ENCODE results near the gene CLCA2.

The CLCA2 gene

DNA sequence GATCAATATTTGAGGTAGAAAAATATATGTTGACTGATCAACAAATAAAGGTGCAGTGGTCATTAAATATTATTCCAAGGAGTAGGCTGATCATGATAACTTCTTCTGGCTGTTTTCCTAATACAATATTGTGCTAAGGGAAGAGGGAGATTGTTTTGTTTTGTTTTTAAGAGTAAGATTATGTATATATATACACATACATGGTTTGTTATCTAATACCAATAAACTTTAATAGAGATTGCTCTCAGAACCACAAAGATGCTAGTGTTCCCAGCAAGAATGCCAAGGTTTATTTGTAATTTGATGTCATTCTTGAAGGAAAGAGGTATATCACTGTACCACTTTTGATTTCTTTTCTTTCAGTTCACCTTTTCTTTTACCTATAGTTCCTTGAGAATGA, 10.1 kb downstream of the CLCA2 start:
- DNase-seq: no peak

DNA sequence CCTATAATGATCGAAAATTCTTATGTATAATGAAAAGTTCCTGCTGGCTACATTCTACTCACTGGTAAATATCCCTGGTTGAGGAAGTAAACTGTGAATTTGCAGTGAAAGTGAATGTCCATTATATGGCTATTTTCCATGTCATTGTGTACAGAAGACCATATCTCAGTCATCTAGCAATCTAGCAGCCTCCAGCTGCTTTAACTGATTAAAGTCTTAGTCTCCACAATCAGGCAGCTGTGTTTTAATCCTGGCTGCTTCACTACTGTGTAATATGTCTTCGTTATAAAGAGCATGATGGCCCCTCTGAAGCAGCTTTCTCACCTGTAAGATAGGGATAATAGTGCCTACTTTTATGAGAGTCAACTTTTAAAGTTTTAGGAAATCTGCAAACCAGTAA, 11.4 kb downstream of the CLCA2 start:
- DNase-seq: no peak

DNA sequence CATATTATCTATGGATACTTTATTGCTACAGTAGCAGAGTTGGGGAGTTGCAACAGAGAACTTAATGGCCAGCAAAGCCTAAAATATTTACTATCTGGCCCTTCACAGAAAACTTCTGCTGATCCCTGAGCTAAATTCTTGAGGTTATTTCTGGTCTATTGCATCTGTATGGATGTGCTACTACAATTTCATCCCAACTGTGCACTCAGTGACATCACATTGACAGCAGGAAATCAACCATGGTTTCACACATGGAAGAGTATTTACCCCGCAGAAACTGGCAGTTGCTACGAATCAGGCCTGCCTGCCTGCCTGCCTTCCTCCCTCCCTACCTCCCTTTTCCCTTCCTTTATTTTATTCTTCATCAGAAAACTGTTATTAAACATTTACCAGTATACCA, 12.1 kb downstream of the CLCA2 start:
- no peak for DNase-seq

DNA sequence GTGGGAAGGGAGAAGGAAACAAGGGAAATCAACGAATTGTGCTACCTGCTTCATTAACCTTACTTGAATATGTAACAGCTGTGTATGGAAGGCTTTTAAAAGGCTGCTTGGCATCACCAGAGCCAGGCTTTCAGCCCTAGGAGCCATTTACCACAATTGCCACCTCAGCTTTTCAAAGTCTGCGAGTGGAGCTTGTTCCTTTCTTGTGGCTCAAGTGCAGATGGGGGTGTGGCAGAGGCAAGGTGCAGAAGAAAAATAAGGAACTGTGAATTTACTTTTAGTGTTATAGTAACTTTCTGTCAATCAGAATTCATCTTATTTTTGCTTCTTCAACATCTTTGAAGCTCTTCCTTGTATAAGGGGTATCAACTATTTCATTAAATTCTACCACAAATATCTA, 17.6 kb downstream of the CLCA2 start:
- peak; percentile 37 for DNase-seq

DNA sequence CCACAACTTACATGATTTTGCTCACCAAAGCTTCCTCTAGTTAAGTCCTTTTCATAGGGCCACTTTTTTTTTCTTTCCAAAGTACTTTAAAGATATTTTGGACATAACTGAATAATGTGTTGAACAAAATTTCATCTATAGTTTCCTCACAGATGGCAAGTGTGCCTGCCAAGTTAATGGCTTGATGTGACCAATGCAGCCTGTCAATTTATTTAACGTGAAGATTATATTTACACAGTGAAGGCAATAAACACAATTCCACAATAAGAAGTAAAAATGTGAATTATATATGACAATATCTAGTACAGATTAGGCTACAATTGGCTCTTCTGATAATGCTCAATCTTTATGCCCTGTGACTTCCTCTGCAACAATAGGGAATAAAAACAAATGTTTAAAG, 18.0 kb downstream of the CLCA2 start:
- no peak for DNase-seq

DNA sequence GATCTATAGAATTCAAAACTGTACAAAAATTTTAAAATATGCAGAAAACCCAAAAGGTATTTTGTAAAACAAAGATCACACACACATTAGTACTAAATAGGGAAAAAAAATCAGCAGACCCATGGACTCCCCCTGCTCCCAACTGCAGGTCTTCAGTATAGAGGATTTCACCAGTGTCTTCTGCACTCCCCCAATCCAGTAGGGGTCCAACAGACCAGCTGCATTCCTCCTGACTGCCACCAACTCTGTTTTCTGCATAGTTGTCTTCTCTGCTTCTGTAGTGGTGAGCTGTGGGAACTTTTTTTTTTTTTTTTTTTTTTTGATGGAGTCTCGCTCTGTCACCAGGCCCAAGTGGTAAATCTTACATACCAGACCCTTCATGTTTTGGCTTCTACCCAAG, 21.9 kb downstream of the CLCA2 start:
- no peak for DNase-seq

DNA sequence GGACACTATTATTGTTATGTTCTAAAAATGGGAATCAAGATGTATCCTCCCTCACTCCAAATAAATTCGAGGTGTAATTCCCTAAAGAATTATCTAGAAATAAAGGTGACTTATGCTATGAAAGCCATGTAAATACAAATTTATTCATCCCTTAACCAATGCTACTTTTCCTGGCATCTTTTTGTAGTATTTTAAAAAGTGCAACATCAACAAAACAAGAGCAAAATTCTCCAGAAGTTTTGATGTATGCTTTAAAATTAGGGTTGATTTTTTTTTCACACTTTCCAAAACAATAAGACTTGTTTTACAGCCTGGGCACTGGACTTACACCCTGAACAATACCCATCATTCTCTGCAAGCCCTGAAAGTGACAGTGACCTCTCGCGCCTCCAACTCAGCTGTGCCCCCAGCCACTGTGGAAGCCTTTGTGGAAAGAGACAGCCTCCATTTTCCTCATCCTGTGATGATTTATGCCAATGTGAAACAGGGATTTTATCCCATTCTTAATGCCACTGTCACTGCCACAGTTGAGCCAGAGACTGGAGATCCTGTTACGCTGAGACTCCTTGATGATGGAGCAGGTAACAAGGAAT, 23.3 kb downstream of the CLCA2 start:
- no peak for DNase-seq

DNA sequence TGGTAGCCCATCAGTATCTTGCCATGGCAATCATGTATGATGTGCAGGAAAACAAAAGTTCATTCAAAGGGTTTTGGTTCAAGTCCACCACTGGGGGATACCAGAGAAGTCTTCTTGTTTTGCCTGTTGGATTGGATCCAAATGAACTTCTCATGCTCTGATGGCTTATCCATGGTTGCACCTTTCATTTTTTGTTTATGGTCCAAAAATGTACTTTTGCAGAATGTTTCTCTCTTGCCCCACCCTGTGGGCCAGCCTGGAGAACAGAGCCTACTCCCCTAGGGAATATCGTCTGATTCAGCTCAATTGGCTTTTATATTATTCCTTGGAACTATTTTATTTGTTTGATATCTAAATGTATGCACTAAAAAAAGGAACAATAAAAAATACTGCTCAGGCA, 24.7 kb downstream of the CLCA2 start:
- DNase-seq: no peak

- no peak for DNase-seq
Measured at GRCh38 chr1:86449103-86449502, 25.1 kb downstream of the CLCA2 start.

- no peak for DNase-seq
Measured at GRCh38 chr1:86450847-86451246, 26.9 kb downstream of the CLCA2 start.

DNA sequence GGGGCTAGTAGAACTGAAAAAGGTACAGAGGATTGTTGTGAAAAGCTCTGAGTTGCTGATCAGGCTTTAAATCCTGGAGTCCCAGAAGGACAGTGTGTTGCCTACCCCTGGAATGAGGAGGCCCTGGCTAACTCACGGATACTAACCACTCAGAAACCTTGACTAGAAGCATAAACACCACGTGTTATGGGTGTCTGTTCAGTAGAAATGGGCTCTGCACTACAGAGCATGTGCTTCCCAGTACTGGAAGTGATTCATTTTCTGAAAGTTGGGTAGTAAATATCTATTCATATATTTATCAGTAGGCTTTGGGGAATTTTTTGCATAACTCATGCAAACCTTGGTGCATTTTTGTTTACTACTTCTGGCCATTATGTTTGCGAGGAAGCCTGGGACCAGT, 29.7 kb downstream of the CLCA2 start:
- DNase-seq: no peak

- DNase-seq: no peak
Measured at GRCh38 chr1:86455073-86455472, 31.1 kb downstream of the CLCA2 start.

DNA sequence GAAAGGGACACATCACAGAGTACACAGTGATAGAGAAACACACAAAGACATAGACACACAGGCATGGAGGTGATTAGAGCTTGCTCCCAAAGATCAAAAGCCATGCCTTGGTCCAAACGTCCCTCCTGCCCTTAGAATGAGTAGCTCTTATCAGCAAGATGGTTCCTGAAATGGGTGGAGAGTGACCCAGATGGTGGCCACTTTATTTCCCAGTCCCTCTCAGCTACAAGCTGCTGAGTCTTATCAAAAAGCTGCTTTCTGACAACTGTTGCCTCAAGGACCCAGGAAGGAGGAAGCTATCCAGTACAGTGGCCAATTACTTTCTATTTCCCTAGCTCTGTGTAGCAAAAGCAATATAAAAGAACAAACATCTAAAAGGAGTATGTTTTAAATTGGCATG, 37.0 kb downstream of the CLCA2 start:
- DNase-seq: no peak

GRCh38 chr1:86461482-86461881, 37.5 kb downstream of the CLCA2 start:
- DNase-seq: no peak

GRCh38 chr1:86464819-86465218, 40.8 kb downstream of the CLCA2 start:
- no peak for DNase-seq

DNA sequence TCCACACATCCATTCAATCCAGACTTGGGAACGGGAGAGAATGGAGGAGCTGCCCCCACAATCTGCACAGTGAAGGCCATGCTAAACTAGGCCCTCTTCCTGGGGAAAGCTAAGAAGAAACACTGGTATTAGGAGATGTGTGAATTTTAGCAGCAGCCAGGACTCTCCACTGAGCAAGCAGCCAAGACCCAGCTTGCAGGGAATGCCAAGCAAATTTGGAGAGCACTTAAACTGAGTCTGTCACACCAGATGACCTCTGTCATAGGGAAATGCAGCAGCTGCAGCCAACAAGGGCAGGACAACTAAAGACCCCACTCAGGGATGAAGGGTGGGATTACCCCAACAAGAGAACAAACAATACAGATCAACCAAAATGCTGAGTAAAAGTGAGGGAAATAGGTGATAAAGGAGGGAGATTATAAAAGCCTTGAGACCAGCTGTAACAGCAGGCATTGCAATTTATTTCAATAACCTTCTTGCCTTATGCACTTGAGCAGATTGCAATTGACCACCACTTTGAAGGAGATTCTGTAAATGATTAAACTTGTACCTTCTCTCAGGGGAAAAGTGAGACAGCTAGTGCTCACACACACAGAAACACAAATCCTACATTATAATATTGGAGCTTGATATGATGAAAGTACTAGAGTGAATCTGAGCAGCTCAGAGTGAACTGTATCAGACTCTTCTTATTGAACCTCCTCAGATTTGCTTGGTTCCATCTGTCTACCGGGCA, 42.3 kb downstream of the CLCA2 start:
- no peak for DNase-seq

- no peak for DNase-seq
Measured at GRCh38 chr1:86466986-86467385, 43.0 kb downstream of the CLCA2 start.

DNA sequence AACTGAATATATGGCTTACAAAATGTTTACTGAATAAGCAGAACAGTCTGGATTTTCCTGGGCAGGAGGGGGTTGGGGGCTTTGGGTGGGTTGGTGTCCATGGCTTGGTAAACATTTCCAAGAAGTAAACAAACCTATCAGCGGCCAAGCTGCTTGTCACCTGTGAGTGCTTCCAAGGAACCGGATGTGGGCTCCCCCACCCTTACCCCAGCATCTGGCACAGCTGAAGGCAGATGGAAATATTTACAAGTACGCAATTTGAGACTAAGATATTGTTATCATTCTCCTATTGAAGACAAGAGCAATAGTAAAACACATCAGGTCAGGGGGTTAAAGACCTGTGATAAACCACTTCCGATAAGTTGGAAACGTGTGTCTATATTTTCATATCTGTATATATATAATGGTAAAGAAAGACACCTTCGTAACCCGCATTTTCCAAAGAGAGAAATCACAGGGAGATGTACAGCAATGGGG, 44.6 kb downstream of the CLCA2 start, which contains the start of gene CLCA1:
Gene CLCA1 (plus strand): TSS at position 427 of the 477 bp plus-strand sequence. CDS start 45 bp downstream, at position 472.
- no peak for DNase-seq

- no peak for DNase-seq
Measured at GRCh38 chr1:86470859-86471258, 46.9 kb downstream of the CLCA2 start.

GRCh38 chr1:86471291-86471690, 47.3 kb downstream of the CLCA2 start:
- no peak for DNase-seq

DNA sequence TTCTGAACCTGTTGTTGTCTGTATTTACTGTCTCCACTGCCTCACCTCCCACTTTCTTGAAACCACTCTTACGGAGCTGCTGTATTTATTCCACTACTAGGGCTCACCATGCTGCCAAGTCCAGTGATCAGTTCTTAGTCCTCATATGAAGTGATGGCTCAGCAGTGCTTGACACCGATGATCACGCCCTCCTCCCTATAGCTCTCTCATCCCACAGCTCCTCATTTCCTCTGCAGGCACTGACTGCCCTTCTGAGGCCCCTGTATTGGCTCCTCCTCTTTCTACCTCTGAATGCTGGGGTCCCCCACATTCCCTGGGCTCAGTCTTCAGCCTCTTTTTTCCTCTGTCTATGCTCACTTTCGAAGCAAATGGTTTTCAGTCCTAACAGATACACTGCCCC, 48.2 kb downstream of the CLCA2 start:
- no peak for DNase-seq

DNA sequence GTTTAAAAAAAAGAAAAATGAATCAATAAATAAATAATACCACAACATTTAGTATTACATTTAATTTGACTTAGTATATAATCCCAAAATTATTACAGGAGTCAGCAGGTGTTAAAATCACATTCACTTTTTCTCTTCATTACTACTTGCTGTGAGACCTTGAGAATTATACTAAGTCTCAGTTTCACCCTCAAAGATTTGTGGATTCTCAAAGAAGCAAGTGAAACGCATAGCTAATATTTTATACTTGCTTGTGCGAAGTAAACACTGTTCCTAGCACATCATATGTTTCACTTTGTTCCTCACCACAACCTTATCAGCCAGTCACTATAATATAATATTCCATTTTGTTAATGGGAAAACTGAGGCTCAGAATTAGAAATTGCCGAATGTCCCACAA, 48.8 kb downstream of the CLCA2 start:
- no peak for DNase-seq

- DNase-seq: no peak
Measured at GRCh38 chr1:86477256-86477655, 53.3 kb downstream of the CLCA2 start.

DNA sequence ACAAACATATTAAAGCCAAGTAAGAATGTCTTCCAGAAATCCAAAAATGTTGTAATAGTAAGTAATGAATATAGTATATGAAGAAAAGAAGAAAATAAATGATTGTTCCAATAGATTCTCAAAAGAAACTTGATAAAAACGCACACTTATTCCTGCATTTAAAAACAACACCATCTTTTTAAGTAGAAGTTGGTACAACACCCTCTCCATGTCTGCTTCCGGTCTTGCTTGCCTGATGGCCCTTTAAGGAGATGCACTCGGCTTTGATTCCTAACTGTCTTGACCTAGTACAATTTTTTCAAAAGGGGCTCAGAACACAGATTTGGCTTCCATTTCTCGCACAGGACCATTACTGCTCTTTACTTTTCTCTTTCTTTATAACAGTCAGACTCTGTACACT, 53.7 kb downstream of the CLCA2 start:
- no peak for DNase-seq

All from activated T-cell treated with anti-CD3 and anti-CD28 coated beads, Interleukin-2, amount 50 U/mL, for 1 hour (primary cell).